GM19240 (cell line): ENCODE data around the gene CTBP1.

ENCODE experiments used
- DNase-seq: peaks from one replicate; pipeline ENCODE4 v3.0.0; 2011; ENCODE audit warnings: low spot score; ENCODE audit not compliant: insufficient read length

The CTBP1 gene

DNA sequence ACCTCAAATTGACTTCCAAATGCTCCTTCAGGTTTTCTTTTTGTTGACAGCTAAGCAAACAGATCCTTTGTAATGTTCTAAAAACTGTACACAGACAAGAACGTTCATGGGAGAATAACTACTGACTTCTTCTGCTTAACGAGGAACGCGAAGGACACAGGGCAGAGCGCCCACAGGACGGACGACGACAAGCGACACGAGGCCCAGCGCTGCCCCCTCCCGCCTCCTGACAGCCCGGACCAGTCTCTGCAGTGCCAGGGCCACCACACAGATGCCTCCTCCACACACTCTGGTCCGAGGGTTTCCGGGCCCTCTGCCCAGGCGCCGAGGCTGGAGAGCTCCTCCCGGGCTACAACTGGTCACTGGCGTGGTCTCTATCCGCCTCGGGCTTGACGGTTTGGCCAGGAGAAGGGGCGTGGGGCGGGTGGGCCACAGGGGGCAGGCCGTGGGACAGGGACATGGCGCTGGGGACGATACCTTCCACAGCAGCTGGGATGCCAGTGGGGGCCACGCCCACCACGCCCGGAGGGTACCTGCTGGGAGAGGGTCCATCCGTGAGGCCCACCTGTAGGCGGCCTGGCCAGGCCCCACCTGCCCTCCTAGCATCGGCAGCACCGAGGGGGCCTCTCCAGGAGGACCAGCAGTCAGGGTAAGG lies 36.9 kb downstream of the CTBP1 start:
- DNase-seq = no peak

GRCh38 chr4:1211371-1211770 lies 37.6 kb downstream of the CTBP1 start:
- no peak for DNase-seq

- DNase-seq = no peak
Measured at GRCh38 chr4:1210971-1211370, 38.0 kb downstream of the CTBP1 start.

DNA sequence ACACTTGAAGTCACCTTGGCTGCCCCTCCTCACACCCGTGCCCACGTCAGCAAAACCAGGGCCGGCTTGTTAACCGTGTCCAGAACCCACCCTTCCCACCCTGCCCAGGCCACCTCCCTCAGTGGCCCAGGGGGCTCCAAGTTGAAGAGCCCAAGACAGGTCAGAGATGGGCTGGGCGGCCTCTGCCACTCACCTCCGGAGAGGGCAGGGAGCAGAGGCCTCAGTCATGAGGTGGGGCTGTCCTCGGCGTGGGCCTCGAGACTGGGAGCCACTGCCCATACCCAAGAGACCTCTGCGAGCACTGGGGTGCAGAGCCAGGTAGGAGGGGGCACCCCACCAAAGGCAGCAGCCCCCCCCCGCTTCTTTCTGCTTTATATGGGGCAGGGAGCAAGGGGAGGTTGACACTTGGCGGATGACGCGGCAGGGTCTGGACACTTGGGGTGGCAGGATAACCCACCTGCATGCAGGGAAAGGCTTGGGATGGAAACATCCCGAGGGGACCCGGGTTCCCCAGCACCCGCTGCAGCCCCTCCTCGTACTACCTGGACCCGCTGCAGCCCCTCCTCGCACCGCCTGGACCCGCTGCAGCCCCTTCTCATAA lies 38.6 kb downstream of the CTBP1 start:
- DNase-seq = no peak

- DNase-seq = no peak
Measured at GRCh38 chr4:1209821-1210220, 39.1 kb downstream of the CTBP1 start.

- DNase-seq = no peak
Measured at GRCh38 chr4:1208970-1209704, 39.8 kb downstream of the CTBP1 start.

GRCh38 chr4:1208266-1208961 lies 40.5 kb downstream of the CTBP1 start:
- no peak for DNase-seq

- DNase-seq = no peak
Measured at GRCh38 chr4:1207603-1208265, 41.2 kb downstream of the CTBP1 start.

GRCh38 chr4:1207157-1207470 lies 41.8 kb downstream of the CTBP1 start:
- no peak for DNase-seq

- no peak for DNase-seq
Measured at GRCh38 chr4:1206299-1207156, 42.4 kb downstream of the CTBP1 start.

DNA sequence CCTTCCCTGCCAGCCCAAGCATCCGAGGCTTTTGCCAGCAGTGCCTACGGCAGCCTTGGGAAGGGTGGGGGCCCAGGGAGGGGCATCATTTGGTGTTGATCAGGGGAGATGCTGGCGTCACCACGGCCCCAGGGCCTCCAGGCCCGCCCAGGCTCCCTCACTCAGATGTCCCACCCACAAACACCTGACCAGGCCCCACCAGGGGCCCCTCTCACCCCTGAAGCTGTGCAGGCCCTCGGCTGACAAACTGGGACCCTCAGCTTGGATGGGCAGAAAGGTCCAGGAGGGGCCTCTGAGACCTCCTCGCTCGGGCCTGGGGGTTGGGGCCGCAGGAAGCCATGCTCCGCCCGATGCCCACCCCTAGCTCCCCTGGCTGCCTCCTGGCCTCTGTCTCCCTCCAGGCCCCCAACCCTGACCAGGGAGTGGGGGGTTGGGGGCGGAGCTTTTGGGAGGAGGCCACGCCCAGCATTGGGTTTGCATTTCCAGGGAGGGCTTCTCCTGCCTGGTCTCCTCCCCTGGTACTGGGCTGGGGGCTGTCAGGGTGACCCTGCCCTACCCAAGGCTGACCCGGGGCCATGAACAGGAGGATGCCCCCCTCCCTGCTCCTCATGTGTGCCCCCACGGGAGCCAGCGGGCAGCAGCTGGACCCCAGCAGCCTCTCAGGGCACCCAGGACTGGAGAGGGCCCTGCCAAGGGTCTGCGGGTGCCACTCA lies 43.2 kb downstream of the CTBP1 start:
- no peak for DNase-seq

- no peak for DNase-seq
Measured at GRCh38 chr4:1204828-1205585, 43.9 kb downstream of the CTBP1 start.

GRCh38 chr4:1204286-1204827 lies 44.6 kb downstream of the CTBP1 start:
- DNase-seq = no peak

- no peak for DNase-seq
Measured at GRCh38 chr4:1203026-1203616, 45.8 kb downstream of the CTBP1 start.

DNA sequence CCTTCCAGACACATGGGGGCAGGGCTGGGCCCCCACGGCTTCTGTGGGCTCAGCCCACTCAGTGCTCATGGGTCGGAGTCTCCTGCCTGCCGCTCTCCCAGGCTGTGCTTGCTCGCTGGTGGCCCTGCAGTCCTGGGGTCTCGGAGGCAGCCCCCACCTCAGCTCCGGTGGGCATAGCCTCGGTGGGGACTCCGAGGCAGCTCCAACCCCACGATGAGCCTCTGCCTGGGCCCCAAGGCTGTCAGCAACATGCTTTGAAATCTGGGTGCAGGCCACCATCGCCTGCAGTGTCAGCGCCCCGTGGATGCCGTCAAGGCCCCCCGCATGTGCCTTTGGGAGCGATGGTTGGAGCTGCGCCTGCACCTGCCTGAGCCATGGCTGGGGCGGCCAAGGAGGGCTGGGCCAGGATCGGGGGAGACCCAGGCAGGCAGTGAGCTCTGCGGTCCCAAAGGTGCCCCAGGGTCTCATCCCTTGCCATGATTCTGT lies 46.4 kb downstream of the CTBP1 start:
- DNase-seq = no peak

- DNase-seq = peak; percentile 68
Measured at GRCh38 chr4:1201851-1202525, 46.9 kb downstream of the CTBP1 start.

GRCh38 chr4:1200425-1201035 lies 48.4 kb downstream of the CTBP1 start:
- no peak for DNase-seq
